H9 (cell line): ENCODE data around the gene NEK8. TPM values are rescaled to one million over a fixed set of nuclear protein-coding genes. Genes with fewer than 3 reads are reported as not detected.
A peak's percentile ranks its signal among the peaks of the same experiment; 100 is the strongest.

Experiments
- DNase-seq: peaks from one replicate; pipeline ENCODE4 v3.0.0-alpha.2; 2017
- H2AFZ ChIP-seq: one replicate; pipeline ENCODE4 v1.6.1; 2013; ENCODE audit warnings: mild to moderate bottlenecking, low read length, control low read depth, moderate library complexity
- H2AK5ac ChIP-seq: 2 replicates; pipeline ENCODE4 v1.6.1; 2013; ENCODE audit warnings: low read length, control low read depth, mixed read lengths; ENCODE audit not compliant: insufficient read length
- H2BK120ac ChIP-seq: one replicate; pipeline ENCODE4 v1.6.1; 2013; ENCODE audit warnings: low read depth, mild to moderate bottlenecking, low read length, control low read depth, inconsistent platforms; ENCODE audit not compliant: poor library complexity, severe bottlenecking
- H2BK12ac ChIP-seq: 2 replicates; pipeline ENCODE4 v1.6.1; 2013; ENCODE audit warnings: low read length, control low read depth, mixed read lengths, low read depth; ENCODE audit not compliant: insufficient read length
- H2BK15ac ChIP-seq: 2 replicates; pipeline ENCODE4 v1.6.1; 2013; ENCODE audit warnings: low read depth, low read length, control low read depth
- H2BK20ac ChIP-seq: one replicate; pipeline ENCODE4 v1.6.1; 2013; ENCODE audit warnings: low read depth, mild to moderate bottlenecking, low read length, control low read depth, inconsistent platforms; ENCODE audit not compliant: poor library complexity, severe bottlenecking
- H2BK5ac ChIP-seq: 2 replicates; pipeline ENCODE4 v1.6.1; 2013; ENCODE audit warnings: low read length, control low read depth, mixed read lengths; ENCODE audit not compliant: insufficient read length
- H3K14ac ChIP-seq: 2 replicates; pipeline ENCODE4 v1.6.1; 2013; ENCODE audit warnings: low read length, control low read depth; ENCODE audit not compliant: insufficient read depth
- H3K18ac ChIP-seq: 2 replicates; pipeline ENCODE4 v1.6.1; 2013; ENCODE audit warnings: low read depth, mild to moderate bottlenecking, mixed read lengths, low read length, control low read depth; ENCODE audit not compliant: insufficient read length
- H3K23ac ChIP-seq: 2 replicates; pipeline ENCODE4 v1.6.1; 2013; ENCODE audit warnings: low read length, control low read depth, mixed read lengths, low read depth; ENCODE audit not compliant: insufficient read length
- H3K23me2 ChIP-seq: 2 replicates; pipeline ENCODE4 v1.6.1; 2013; ENCODE audit warnings: low read depth, mild to moderate bottlenecking, mixed read lengths, low read length, control low read depth; ENCODE audit not compliant: insufficient read length, poor library complexity, severe bottlenecking
- H3K27ac ChIP-seq: 2 replicates; pipeline ENCODE4 v1.5.1; 2013; ENCODE audit warnings: low read length, control low read depth, mixed read lengths, low read depth; ENCODE audit not compliant: insufficient read length
- H3K27me3 ChIP-seq: 2 replicates; pipeline ENCODE4 v1.6.1; 2013; ENCODE audit warnings: low read length, control low read depth, inconsistent platforms; ENCODE audit not compliant: insufficient read depth
- H3K4ac ChIP-seq: 2 replicates; pipeline ENCODE4 v1.6.1; 2013; ENCODE audit warnings: low read depth, mild to moderate bottlenecking, control low read depth, inconsistent platforms, low read length, moderate library complexity
- H3K4me1 ChIP-seq: 2 replicates; pipeline ENCODE4 v1.6.1; 2013; ENCODE audit warnings: low read length, control low read depth, inconsistent platforms; ENCODE audit not compliant: insufficient read depth
- H3K4me2 ChIP-seq: 2 replicates; pipeline ENCODE4 v1.6.1; 2013; ENCODE audit warnings: low read length, control low read depth, mixed read lengths; ENCODE audit not compliant: insufficient read length, insufficient read depth
- H3K56ac ChIP-seq: 2 replicates; pipeline ENCODE4 v1.6.1; 2013; ENCODE audit warnings: low read depth, mild to moderate bottlenecking, mixed read lengths, low read length, control low read depth; ENCODE audit not compliant: insufficient read length
- H3K79me1 ChIP-seq: 2 replicates; pipeline ENCODE4 v1.6.1; 2013; ENCODE audit warnings: low read depth, mild to moderate bottlenecking, moderate library complexity, low read length, control low read depth, inconsistent platforms; ENCODE audit not compliant: insufficient read depth, poor library complexity, severe bottlenecking
- H3K79me2 ChIP-seq: 2 replicates; pipeline ENCODE4 v1.6.1; 2013; ENCODE audit warnings: low read length, control low read depth, inconsistent platforms; ENCODE audit not compliant: insufficient read depth
- H3K9ac ChIP-seq: 2 replicates; pipeline ENCODE4 v1.6.1; 2013; ENCODE audit warnings: low read length, control low read depth, mixed read lengths; ENCODE audit not compliant: insufficient read length; ENCODE audit errors: extremely low read depth
- H3K9me3 ChIP-seq: one replicate; pipeline ENCODE4 v1.6.1; 2013; ENCODE audit warnings: low read depth, low read length, inconsistent platforms; ENCODE audit not compliant: control insufficient read depth
- H3T11ph ChIP-seq: one replicate; pipeline ENCODE4 v1.6.1; 2013; ENCODE audit warnings: mild to moderate bottlenecking, low read length, control low read depth, inconsistent platforms
- H4K20me1 ChIP-seq: one replicate; pipeline ENCODE4 v1.6.1; 2013; ENCODE audit not compliant: control insufficient read depth, insufficient read length, insufficient read depth
- H4K5ac ChIP-seq: 2 replicates; pipeline ENCODE4 v1.6.1; 2013; ENCODE audit warnings: low read depth, mild to moderate bottlenecking, mixed read lengths, low read length, control low read depth; ENCODE audit not compliant: insufficient read length
- H4K8ac ChIP-seq: replicated peaks from 2 replicates; pipeline ENCODE4 v1.6.1; 2013; ENCODE audit warnings: low read length, control low read depth, mixed read lengths, low read depth; ENCODE audit not compliant: insufficient read length
- H4K91ac ChIP-seq: 2 replicates; pipeline ENCODE4 v1.6.1; 2013; ENCODE audit warnings: low read depth, mild to moderate bottlenecking, moderate library complexity, mixed read lengths, low read length, control low read depth; ENCODE audit not compliant: insufficient read length
- H3K27ac Mint-ChIP-seq, 3 experiments: 2 replicates in 2 of 3; 3 replicates in 1 of 3; pipeline ENCODE4 v1.8.0; 2020 to 2021; ENCODE audit warnings: mixed read lengths in 3 of 3, mild to moderate bottlenecking in 1 of 3, moderate library complexity in 1 of 3
- H3K27me3 Mint-ChIP-seq: 2 replicates; pipeline ENCODE4 v1.8.0; 2021; ENCODE audit warnings: low read depth, mild to moderate bottlenecking, moderate library complexity, mixed read lengths
- H3K36me3 Mint-ChIP-seq, 3 experiments: 2 replicates in 2 of 3; 3 replicates in 1 of 3; pipeline ENCODE4 v1.8.0; 2020 to 2021; ENCODE audit warnings: low read depth in 3 of 3, mixed read lengths in 3 of 3; ENCODE audit not compliant: insufficient read depth in 1 of 3
- H3K4me1 Mint-ChIP-seq, 2 experiments: 2 replicates each; pipeline ENCODE4 v1.8.0; 2020; ENCODE audit warnings: mixed read lengths in 2 of 2
- H3K4me3 Mint-ChIP-seq, 2 experiments: 2 replicates in 1 of 2; 3 replicates in 1 of 2; pipeline ENCODE4 v1.8.0; 2020 to 2021; ENCODE audit warnings: mild to moderate bottlenecking in 2 of 2, mixed read lengths in 2 of 2, moderate library complexity in 1 of 2
- H3K9me3 Mint-ChIP-seq, 2 experiments: 2 replicates in 1 of 2; 3 replicates in 1 of 2; pipeline ENCODE4 v1.8.0; 2020; ENCODE audit warnings: mild to moderate bottlenecking in 2 of 2, mixed read lengths in 2 of 2, moderate library complexity in 1 of 2
- CTCF ChIP-seq: fragments of 200-600 bp; sonication (generic); conservative IDR thresholded peaks from 3 replicates; pipeline ENCODE4 v1.8.0; 2021; ENCODE audit warnings: antibody characterized with exemption, mild to moderate bottlenecking
- WGBS: extraction: QIAGEN DNeasy Blood & Tissue Kit; methylation state at CpG from one replicate; pipeline ENCODE4 v1.1.7; 2013; ENCODE audit warnings: missing lambda C conversion rate, low lambda C conversion rate, mixed read lengths; ENCODE audit not compliant: insufficient read length; ENCODE audit errors: extremely low coverage; 5-methylcytosine and 5-hydroxymethylcytosine counted together
- total RNA-seq: library from RNA; stranded (reverse); gene quantifications from 2 replicates; pipeline ENCODE4 v1.2.1, GENCODE V29; 2021

NEK8 gene
- total RNA-seq, 1 experiment from 2014 or later = 18.8 TPM

GRCh38 chr17:28745786-28746411 is 17.3 kb downstream of the NEK8 start:
- peak overlapping the region; percentile 89 to 98 (median 97) for H3K27ac Mint-ChIP-seq
- no peak overlapping the region for H2BK5ac ChIP-seq
- WGBS = no CpG with 5 or more reads among the region's 4 CpGs
- no peak overlapping the region for H3K4ac ChIP-seq
- H4K8ac ChIP-seq = no peak overlapping the region
- H2BK20ac ChIP-seq = no peak overlapping the region
- no peaks in the 10 kb centered on the region for H3K79me1 ChIP-seq
- H3K14ac ChIP-seq = peak overlapping the region; percentile 38; the same call in 1 of the 2 replicates
- peaks cover 17 to 34% of the 10 kb centered on the region in 2 experiments for H3K4me1 Mint-ChIP-seq
- no peak overlapping the region for H2BK15ac ChIP-seq
- H2BK12ac ChIP-seq = no peak overlapping the region
- H3K4me3 Mint-ChIP-seq = peak overlapping the region; percentile 87 to 93
- no peak overlapping the region for H2AK5ac ChIP-seq
- H3K79me2 ChIP-seq = peaks cover 16% of the 10 kb centered on the region; the same call in 1 of the 2 replicates
- H3K27ac ChIP-seq = no peak overlapping the region
- H3K9ac ChIP-seq = peak overlapping the region; percentile 66
- no peaks in the 10 kb centered on the region for H3K27me3 ChIP-seq
- no peak overlapping the region for H2BK120ac ChIP-seq
- H3K4me2 ChIP-seq = peak overlapping the region; percentile 84
- peaks cover 15% of the 10 kb centered on the region for H3K23me2 ChIP-seq
- peaks cover 5% of the 10 kb centered on the region; the same call in 1 of the 2 replicates for H3K4me1 ChIP-seq
- H3K36me3 Mint-ChIP-seq = peaks cover 36 to 64% (median 40%) of the 10 kb centered on the region in 3 experiments; a peak in 6 of 7 replicates
- H4K91ac ChIP-seq = no peak overlapping the region
- no peaks in the 10 kb centered on the region; the same call in none of the 2 replicates for H3K27me3 Mint-ChIP-seq
- H3K23ac ChIP-seq = no peak overlapping the region
- H2AFZ ChIP-seq = no peak overlapping the region
- no peaks in the 10 kb centered on the region for H3K9me3 Mint-ChIP-seq
- peak overlapping the region; percentile 82 for H3K18ac ChIP-seq
- no peak overlapping the region for H4K5ac ChIP-seq
- H3K56ac ChIP-seq = no peak overlapping the region
- DNase-seq = peak; percentile 69
- no peak for TF ChIP-seq CTCF
- H3T11ph ChIP-seq = no peak overlapping the region
- no peaks in the 10 kb centered on the region for H4K20me1 ChIP-seq
- H3K9me3 ChIP-seq = no peaks in the 10 kb centered on the region
